Non-pigmented ciliary epithelial cell (primary cell): ENCODE measurements around the gene RASA2.

Experiments used
- DNase-seq: peaks from one replicate; pipeline ENCODE4 v3.0.0-alpha.2; 2010; ENCODE audit warnings: low read depth

Gene RASA2

DNA sequence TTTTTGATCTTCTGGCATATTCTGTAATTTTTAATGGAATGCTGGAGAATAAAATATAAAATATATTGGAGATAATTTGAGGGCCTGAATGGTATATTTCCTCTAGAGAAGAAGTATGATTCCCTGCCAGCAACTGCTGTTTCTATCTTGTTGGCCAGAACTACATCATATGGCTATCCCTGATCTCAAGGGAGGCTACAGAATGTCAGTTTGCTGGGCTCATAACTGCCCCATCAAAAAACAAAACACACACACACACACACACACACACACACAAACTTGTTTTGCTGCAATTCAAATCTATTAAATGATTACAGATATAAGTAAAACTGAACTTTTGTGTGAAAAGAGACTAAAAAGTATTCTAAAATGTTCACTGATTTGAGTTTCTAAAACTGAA lies 51.0 kb downstream of the RASA2 start:
- DNase-seq: no peak

DNA sequence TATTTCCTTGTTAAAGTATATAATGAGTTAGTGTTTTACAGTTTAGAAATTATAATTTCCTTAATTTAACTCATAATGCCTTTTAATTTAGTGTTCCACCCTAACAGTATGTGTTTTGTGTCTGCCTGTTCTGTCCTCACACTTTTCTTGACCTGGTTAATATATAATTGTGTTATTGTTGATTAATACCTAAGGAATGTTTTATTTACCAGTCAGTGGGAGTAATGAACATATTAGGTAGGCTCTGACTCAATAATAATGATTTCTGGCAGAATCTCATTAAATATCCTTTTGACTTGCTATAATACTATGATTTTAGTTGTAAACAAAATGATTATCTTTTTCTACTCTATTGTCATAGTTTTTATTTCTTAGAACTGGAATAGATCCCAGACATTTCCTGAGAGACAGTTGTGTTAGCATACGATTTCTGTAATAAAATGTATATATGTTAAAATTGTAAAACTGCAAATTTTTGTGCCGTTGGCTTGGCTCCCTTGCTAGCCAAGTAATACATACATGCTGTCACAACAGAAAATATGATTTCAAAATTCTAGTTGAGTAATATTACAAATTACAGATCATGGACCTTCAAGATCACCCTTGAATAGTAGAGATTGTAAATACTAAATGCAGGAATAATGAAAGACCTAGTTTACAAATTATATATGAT lies 51.9 kb downstream of the RASA2 start:
- DNase-seq: no peak

GRCh38 chr3:141539431-141540187 lies 52.8 kb downstream of the RASA2 start:
- DNase-seq: no peak

DNA sequence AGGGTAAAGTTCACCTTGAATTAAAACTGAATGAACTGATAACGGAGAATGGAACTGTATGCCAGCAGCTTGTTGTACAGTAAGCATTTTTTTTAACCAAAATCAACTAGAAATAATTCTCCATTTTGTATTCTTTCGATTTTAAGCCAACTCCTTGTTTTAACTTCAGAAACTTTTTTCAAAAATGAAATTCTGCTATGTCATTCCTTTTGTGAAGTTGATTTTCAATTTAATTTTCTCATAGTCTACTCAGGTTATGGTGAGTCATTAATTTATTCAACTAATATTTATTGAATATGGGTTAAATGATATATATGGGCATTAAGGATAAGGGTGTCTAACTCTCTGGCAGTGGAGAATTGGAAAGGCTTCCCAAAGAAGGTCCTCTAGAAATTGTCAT lies 53.7 kb downstream of the RASA2 start:
- DNase-seq: no peak

DNA sequence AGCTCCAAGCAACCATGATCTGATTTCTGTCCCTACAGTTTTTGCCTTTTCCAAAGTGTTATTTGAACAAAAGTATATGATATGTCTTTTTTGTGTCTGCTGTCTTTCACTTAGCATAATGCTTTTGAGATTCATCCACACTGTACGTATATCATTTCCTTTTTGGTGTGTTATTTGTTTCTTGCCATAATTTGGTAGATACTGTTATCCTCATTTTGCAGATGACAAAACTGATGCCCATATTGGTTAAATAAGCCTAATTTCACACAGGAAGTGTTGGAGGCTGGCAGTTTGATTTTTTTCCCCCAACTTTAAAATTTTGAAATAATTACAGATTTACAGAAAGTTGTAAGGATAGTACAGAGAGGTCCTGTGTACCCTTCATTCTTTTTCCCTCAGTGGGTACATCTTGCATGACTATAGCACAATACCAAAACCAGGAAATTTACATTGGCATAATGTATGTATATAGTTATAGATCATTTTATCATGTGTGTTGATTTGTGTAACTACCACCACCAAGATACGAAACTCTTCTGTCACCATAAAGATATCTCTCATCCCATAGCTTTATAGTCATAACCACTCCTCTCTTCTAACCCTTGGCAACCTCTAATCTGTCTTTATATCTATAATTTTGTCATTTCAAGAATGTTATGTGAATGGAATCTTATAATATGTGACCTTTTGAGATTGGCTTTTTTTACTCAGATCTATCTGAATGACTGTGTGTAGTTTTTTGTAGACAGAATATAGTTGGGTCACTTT lies 55.6 kb downstream of the RASA2 start:
- DNase-seq: no peak

DNA sequence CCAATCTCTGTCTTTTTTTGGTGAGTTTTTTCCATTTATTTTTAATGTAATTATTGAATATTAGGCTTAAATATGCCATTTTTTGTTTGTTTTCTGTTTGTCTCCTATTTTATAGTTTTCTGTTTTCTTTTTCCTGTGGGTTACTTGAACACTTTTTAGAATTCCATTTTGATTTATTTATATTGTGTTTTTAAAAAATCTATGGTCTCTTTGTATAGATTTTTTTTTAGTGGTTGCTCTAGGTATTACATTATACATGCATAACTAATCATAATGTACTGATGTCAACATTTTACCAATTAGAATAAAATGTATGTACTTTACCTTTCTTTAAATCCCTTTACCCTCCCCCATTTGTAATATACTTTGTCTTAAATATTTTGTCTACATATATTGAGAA lies 56.2 kb downstream of the RASA2 start:
- no peak for DNase-seq

GRCh38 chr3:141544697-141545096 lies 57.9 kb downstream of the RASA2 start:
- DNase-seq: no peak

DNA sequence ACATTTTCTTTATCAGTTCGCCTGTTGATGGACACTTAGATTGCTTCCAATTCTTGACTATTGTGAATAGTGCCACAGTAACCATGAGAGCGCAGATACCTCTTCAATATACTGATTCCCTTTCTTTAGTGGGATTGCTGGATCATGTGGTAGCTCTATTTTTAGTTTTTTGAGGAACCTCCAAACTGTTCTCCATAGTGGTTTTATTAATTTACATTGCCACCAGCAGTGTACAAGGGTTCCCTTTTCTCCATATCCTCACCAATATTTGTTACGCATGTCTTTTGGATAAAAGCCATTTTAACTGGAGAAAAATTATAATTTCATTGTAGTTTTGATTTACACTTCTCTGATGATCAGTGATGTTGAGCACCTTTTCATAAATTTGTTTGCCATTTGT lies 59.3 kb downstream of the RASA2 start:
- no peak for DNase-seq

DNA sequence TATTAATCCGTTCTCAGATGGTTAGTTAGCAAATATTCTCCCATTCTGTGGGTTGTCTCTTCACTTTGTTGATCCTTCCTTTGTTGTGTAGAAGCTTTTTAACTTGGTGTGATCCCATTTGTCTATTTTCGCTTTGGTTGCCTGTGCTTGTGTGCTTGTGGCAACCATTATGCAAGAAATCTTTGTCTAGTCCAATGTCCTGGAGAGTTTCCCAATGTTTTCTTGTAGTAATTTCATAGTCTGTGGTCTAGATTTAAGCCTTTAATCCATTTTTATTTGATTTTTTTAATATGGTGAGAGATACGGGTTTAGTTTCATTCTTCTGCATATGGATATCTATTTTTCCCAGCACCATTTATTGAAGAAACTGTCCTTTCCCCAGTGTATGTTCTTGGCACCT lies 59.8 kb downstream of the RASA2 start:
- no peak for DNase-seq

GRCh38 chr3:141547791-141548190 lies 61.0 kb downstream of the RASA2 start:
- DNase-seq: no peak

GRCh38 chr3:141550926-141551665 lies 64.3 kb downstream of the RASA2 start:
- DNase-seq: no peak

GRCh38 chr3:141552440-141552991 lies 65.7 kb downstream of the RASA2 start:
- no peak for DNase-seq

DNA sequence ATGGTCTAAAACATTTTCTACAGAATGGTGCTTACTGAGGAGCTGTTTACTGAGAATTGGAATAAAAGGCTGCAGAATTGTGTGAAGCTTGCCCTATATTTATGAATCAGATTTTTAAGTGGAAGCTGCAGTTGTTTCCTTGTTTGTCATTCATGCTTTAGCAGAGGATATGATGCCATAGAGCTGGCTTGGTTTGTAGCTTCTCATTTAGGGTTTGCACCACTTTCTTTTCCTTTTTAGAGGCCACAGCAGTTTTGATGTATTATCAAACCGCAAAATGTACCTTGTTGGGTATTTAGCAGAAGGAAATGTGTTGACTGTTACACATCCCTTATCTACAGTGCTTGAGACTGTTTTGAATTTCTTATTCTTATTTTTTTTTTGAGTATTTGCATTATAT lies 66.2 kb downstream of the RASA2 start:
- DNase-seq: no peak

GRCh38 chr3:141556034-141556433 lies 69.2 kb downstream of the RASA2 start:
- DNase-seq: no peak

- DNase-seq: no peak
Observed at GRCh38 chr3:141557961-141558706, 71.3 kb downstream of the RASA2 start.

- DNase-seq: peak; percentile 44
Observed at GRCh38 chr3:141561426-141562034, 74.7 kb downstream of the RASA2 start.

GRCh38 chr3:141564241-141564640 lies 77.4 kb downstream of the RASA2 start:
- no peak for DNase-seq

- DNase-seq: no peak
Observed at GRCh38 chr3:141570068-141570467, 83.2 kb downstream of the RASA2 start.

DNA sequence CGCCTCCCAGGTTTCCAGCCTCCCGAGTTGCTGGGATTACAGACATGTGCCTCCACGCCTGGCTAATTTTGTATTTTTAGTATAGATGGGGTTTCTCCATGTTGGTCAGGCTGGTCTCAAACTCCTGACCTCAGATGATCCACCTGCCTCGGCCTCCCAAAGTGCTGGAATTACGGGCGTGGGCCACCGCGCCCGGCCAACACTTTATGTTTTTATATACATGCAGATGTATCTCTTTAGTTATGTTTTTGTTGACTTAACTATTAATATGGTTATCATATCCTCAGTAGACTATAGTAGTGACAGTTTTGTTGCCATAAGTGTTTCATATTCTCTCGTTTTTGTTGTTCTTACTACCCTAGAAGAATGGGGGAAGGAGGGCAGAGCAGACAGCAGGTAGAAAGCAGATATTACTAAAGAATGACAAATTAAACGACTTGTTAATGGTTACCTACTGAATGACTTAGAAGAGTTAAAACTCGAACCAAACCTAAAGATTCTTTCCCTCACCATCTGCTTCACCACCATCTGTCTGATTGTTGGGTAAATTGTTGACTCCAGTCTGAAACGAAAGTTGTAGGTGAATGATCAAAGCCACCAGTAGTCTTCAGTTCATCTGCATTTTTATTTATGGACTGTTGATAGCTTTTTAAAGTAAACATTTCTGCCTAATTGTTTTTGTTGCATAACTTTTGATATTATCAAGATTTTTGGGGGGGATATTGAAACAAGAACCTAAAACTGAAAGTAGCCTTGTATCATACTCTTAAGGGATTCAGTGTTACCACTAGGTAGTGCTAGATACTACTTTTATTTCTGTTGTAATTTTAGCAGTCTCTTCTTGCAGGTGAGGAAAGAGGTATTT lies 89.3 kb downstream of the RASA2 start:
- no peak for DNase-seq

DNA sequence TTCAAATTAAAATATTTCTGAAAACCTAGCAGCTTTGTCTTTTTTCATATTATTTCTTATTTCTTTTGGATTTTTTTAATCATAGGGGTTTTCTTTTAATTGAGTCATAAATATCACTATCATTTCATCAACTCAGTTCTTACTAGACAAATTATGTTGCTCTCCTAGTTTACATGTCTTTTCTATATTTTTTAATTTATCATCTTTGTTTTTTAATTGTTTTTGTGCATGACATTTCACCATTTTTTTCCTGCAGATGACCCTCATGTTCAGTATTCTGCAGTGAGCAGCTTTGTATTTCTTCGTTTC lies 89.9 kb downstream of the RASA2 start:
- no peak for DNase-seq
